Aorta (tissue), 5 donors: ENCODE data around the gene SMIM22. TPM values are rescaled to one million over a fixed set of nuclear protein-coding genes. Genes with fewer than 3 reads are reported as not detected.
"Not testable (repeated sequence)": the region's sequence is repeated elsewhere in the genome, so short reads cannot be mapped to it uniquely, and the experiment has no call there.

Experiments used
- ATAC-seq: fragments of 200-7000 bp; cut with Tn5 transposase; one replicate; pipeline ENCODE4 v1.9.1; 2022; ENCODE audit warnings: moderate library complexity; ENCODE audit not compliant: low FRiP score
- DNase-seq, 2 donors: peaks; one replicate each; pipeline ENCODE4 v3.0.0-alpha.2; 2020
- H3K27ac ChIP-seq, 2 donors: one replicate each; pipeline ENCODE4 v1.5.1; 2013; ENCODE audit warnings: low read length in 2 of 2, mild to moderate bottlenecking in 2 of 2, moderate library complexity in 2 of 2, control low read depth in 1 of 2, inconsistent platforms in 1 of 2, low read depth in 1 of 2
- H3K27me3 ChIP-seq, 2 donors: one replicate each; pipeline ENCODE4 v1.6.1; 2013; ENCODE audit warnings: control low read depth in 1 of 2, low read length in 1 of 2, mild to moderate bottlenecking in 1 of 2, moderate library complexity in 1 of 2; ENCODE audit not compliant: insufficient read depth in 2 of 2, control insufficient read depth in 1 of 2
- H3K36me3 ChIP-seq, 2 donors: one replicate each; pipeline ENCODE4 v1.6.1; 2013; ENCODE audit warnings: control low read depth in 1 of 2, low read length in 1 of 2, mild to moderate bottlenecking in 1 of 2; ENCODE audit not compliant: insufficient read depth in 2 of 2, control insufficient read depth in 1 of 2
- H3K4me1 ChIP-seq, 2 donors: one replicate each; pipeline ENCODE4 v1.6.1; 2013; ENCODE audit warnings: low read length in 2 of 2, control low read depth in 1 of 2, mild to moderate bottlenecking in 1 of 2, moderate library complexity in 1 of 2; ENCODE audit not compliant: insufficient read depth in 2 of 2, control insufficient read depth in 1 of 2
- H3K4me3 ChIP-seq, 2 donors: one replicate each; pipeline ENCODE4 v1.5.1; 2013; ENCODE audit warnings: low read length in 2 of 2, control low read depth in 1 of 2, mild to moderate bottlenecking in 1 of 2
- H3K9me3 ChIP-seq: one replicate; pipeline ENCODE4 v1.6.1; 2013; ENCODE audit warnings: mild to moderate bottlenecking, low read length; ENCODE audit not compliant: control insufficient read depth
- WGBS, 2 donors: extraction: QIAGEN DNeasy Blood & Tissue Kit; methylation state at CpG; one replicate each; pipeline ENCODE4 v1.1.7; 2013; 5-methylcytosine and 5-hydroxymethylcytosine counted together
- intact Hi-C, 2 donors: fragments of 100-400 bp; cut with DNase I; formaldehyde crosslinking; loops; one replicate each; pipeline versions ENCODE4 v1.14.2 to v1.15.0; 2022
- polyA plus RNA-seq, 2 donors: library from polyadenylated mRNA; stranded (reverse); fragments of 200-250 nt; gene quantifications; one replicate each; pipeline ENCODE4 v1.2.3, GENCODE V29; 2013
- total RNA-seq, 2 donors: library from RNA; stranded (reverse); fragmentation: NEBNext Ultra II Directional; extraction: Animal tissue kit (Norgen Biotek cat#: 25700); gene quantifications; one replicate each; pipeline ENCODE4 v1.2.1, GENCODE V29; 2021
- donor health status: healthy with polysubstance abuse.
- donor health status: Bipolar disorder and iron deficiency.
- donor health status: DM: no; HTN: no; CAD: no.
- donor health status: DM: no; HTN: no; CAD: no.
- donor health status: DM: yes; HTN: yes; CAD: no.

SMIM22 gene
- total and polyA plus RNA-seq, 4 donors: 0.51 to 97.9 TPM; not detected in 2

- H3K4me3 ChIP-seq: no peak overlapping the region
- H3K9me3 ChIP-seq: no peaks in the 10 kb centered on the region
- H3K4me1 ChIP-seq: no peaks in the 10 kb centered on the region
- H3K27me3 ChIP-seq: no peaks in the 10 kb centered on the region
- no peaks in the 10 kb centered on the region for H3K36me3 ChIP-seq
- WGBS, 2 donors: 83 to 86% methylated on average over 17 of the region's 17 CpGs
- no peak for DNase-seq
- no peak for ATAC-seq
- no peak overlapping the region for H3K27ac ChIP-seq
- intact Hi-C loops: no loop called here
Measured at GRCh38 chr16:4777339-4778049, 17.7 kb upstream of the SMIM22 start.

- H3K4me1 ChIP-seq: no peaks in the 10 kb centered on the region
- intact Hi-C loops: no loop called here
- H3K9me3 ChIP-seq: no peaks in the 10 kb centered on the region
- ATAC-seq (no peak), DNase-seq (no peak)
- WGBS, 2 donors: 87 to 89% methylated on average over 5 of the region's 5 CpGs
- H3K4me3 ChIP-seq: no peak overlapping the region
- no peaks in the 10 kb centered on the region for H3K36me3 ChIP-seq
- H3K27me3 ChIP-seq: no peaks in the 10 kb centered on the region
- no peak overlapping the region for H3K27ac ChIP-seq
Measured at GRCh38 chr16:4778050-4778392, 17.1 kb upstream of the SMIM22 start.

GRCh38 chr16:4780235-4780634 is 14.9 kb upstream of the SMIM22 start:
- Histone ChIP-seq H3K9me3 (no peaks in the 10 kb centered on the region), H3K4me3 (no peak overlapping the region), H3K27me3 (no peaks in the 10 kb centered on the region), H3K36me3 (no peaks in the 10 kb centered on the region), H3K27ac (no peak overlapping the region), H3K4me1 (no peaks in the 10 kb centered on the region)
- 80 to 82% methylated on average over 4 of the region's 4 CpGs for WGBS, 2 donors
- ATAC-seq (no peak), DNase-seq (no peak)
- intact Hi-C loops: no loop called here

DNA sequence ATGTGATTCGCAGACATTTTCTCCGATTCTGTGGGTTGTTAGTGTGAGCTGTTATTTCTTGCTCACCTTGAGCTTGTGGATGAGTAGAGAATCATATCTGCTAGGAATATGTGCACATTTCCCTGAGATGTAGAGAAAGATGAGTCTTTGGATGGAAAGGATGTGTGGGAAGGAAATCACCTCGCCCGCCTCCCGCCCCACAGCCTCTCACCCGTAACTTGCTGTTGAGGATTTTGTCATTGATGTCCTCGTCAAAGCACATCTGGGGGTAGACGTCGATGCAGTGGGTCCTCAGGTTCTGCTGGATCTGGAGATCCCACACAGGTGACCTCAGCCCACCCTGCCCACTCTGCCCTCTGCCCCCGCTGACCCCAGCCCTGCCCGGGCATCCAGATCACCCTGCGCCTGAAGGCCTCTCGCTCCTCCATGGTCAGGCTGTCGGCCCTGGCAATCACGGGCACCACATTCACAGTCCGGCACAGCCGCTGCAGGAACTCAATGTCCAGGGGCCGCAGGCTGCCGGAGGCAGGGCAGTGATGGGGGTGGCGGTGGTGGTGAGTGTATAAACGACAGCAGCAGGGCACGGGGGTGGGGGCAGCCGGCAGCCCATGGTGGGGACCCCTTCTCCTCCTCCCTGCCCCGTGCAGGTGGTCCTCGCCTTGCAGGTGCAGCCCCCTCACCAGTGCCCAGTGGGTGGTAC is 11.8 kb upstream of the SMIM22 start:
- DNase-seq (no peak), ATAC-seq (no peak)
- Histone ChIP-seq H3K27me3 (no peaks in the 10 kb centered on the region), H3K4me1 (no peaks in the 10 kb centered on the region), H3K36me3 (no peaks in the 10 kb centered on the region), H3K4me3 (no peak overlapping the region), H3K27ac (no peak overlapping the region), H3K9me3 (no peaks in the 10 kb centered on the region)
- intact Hi-C loops: no loop called here
- 89% methylated on average over 23 to 25 of the region's 25 CpGs for WGBS, 2 donors

DNA sequence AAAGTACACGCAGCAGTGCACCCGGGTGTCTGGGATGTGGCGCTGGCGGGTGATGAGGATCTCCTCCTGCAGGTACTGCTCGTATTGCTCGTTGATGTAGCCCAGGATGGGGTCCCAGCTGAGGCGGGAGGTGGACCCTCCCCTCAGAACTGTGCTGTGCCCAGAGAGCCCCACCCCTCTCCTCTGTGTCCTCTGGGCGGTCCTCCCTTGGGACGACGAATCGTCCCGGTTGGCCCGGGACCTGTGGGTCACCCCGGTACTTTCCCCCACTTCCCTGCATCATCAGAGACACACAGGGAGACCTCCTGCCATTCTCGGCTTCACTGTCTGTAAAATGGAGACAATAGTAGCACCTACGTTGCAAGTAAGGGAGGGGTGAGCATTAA is 11.2 kb upstream of the SMIM22 start:
- intact Hi-C loops: no loop called here
- no peaks in the 10 kb centered on the region for H3K4me1 ChIP-seq
- no peaks in the 10 kb centered on the region for H3K36me3 ChIP-seq
- H3K27me3 ChIP-seq: no peaks in the 10 kb centered on the region
- DNase-seq: no peak
- WGBS, 2 donors: 72% methylated on average over 16 of the region's 16 CpGs
- H3K9me3 ChIP-seq: no peaks in the 10 kb centered on the region
- H3K27ac ChIP-seq: no peak overlapping the region
- ATAC-seq: no peak
- H3K4me3 ChIP-seq: no peak overlapping the region

DNA sequence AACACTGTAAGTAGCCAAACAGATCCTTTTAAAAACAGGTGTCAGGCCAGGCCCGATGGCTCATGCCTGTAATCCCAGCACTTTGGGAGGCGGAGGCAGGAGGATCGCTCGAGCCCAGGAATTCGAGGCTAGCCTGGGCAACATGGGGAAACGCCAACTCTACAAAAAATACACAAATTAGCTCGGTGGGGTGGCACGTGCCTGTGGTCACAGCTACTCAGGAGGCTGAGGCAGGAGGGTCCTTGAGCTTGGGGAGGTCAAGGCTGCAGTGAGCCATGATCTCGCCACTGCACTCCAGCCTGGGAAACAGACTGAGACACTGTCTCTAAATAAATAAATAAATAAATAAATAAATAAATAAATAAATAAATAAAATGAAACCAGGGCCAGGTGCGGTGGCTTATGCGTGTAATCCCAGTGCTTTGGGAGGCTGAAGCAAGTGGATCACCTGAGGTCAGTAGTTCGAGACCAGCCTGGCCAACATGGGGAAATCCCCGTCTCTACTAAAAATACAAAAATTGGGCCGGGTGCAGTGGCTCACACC is 10.7 kb upstream of the SMIM22 start:
- H3K4me3 ChIP-seq, H3K9me3 ChIP-seq, H3K27me3 ChIP-seq, H3K27ac ChIP-seq, H3K4me1 ChIP-seq, DNase-seq, H3K36me3 ChIP-seq, intact Hi-C loops, ATAC-seq: not testable (repeated sequence)
- WGBS, 2 donors: 88 to 91% methylated on average over 14 of the region's 14 CpGs

DNA sequence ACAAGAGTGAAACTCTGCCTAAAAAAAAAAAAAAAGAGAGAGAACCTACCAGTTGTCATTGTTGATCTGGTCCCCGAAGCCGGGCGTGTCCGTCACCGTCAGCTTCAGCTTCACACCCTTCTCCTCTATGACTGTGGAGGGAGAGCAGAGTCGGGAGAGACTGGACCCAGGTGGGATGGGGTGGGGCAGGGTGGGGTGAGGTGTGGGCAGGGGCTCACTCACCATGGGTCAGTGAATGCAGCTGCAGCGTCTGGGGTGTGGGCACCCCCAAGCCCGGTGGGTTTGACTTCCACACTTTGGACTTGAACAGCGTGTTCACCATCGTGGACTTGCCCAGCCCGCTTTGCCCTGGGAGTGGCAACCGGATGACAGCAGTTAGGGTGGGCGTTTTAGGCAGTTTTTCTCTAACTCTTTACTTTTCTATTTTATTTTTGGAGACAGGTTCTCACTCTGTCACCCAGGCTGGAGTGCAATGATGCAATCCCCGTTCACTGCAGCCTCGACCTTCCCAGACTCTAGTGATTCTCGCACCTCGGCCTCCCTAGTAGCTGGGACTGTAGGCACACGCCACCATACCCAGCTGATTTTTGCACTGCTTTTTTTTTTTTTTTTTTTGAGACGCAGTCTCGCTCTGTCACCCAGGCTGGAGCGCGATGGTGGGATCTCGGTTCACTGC is 9.3 kb upstream of the SMIM22 start:
- Histone ChIP-seq H3K9me3 (no peaks in the 10 kb centered on the region), H3K4me3 (no peak overlapping the region), H3K27me3 (no peaks in the 10 kb centered on the region), H3K36me3 (no peaks in the 10 kb centered on the region), H3K27ac (no peak overlapping the region), H3K4me1 (no peaks in the 10 kb centered on the region)
- intact Hi-C loops: no loop called here
- 90 to 92% methylated on average over 22 to 23 of the region's 23 CpGs for WGBS, 2 donors
- DNase-seq: no peak
- ATAC-seq: no peak

- Histone ChIP-seq H3K36me3 (no peaks in the 10 kb centered on the region), H3K4me3 (no peak overlapping the region), H3K27ac (no peak overlapping the region), H3K9me3 (peaks cover 1% of the 10 kb centered on the region), H3K4me1 (no peaks in the 10 kb centered on the region), H3K27me3 (no peaks in the 10 kb centered on the region)
- WGBS, 2 donors: 95 to 96% methylated on average over 8 of the region's 8 CpGs
- no peak for ATAC-seq
- DNase-seq: no peak
- intact Hi-C loops: no loop called here
Measured at GRCh38 chr16:4787068-4787467, 8.1 kb upstream of the SMIM22 start.
